GM19372 (cell line): ENCODE measurements around the gene REEP3.

Source experiments
- ATAC-seq: cut with Tn5 transposase; IDR thresholded peaks from one replicate; pipeline ENCODE4 v1.9.1; 2021; ENCODE audit warnings: mild to moderate bottlenecking, low read depth, moderate library complexity; ENCODE audit not compliant: unreplicated experiment

REEP3 gene

DNA sequence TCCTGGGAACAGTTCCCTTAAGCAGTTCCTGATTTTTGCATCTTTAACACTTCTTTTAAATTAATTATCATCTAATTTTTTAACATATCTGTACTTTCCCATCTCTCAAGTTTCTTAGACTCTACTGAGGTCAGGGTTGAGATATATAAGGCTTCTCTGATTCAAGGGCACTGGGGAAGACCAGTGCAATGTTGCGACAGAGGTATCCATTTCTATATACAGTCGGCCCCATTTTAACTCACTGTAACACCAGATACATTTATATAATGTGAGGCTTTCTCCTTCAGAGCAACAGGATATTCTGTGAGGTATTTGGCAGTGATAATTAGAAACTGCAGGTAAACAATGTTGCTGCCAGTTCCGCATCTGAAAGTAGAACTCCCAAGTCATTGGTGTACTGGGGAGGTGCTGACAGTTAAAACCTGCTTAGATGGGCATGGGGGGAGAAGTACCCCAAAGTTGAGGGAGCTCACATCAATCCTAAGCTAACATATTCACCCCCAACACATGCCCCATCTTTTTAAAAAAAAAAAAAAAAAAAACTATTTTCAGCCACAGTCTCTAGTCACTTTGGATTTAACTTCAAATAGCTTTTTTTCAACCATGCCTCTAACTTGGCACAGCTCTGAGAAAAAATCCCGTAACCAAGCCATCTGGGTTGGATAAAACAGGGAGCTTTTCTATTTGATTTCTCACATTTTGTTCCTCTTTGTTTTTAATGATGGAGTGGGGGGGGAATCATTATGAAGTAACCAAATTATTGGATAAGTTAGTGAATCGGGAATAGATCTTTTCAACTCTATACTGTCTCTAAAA lies 62.9 kb downstream of the REEP3 start:
- ATAC-seq = no peak

DNA sequence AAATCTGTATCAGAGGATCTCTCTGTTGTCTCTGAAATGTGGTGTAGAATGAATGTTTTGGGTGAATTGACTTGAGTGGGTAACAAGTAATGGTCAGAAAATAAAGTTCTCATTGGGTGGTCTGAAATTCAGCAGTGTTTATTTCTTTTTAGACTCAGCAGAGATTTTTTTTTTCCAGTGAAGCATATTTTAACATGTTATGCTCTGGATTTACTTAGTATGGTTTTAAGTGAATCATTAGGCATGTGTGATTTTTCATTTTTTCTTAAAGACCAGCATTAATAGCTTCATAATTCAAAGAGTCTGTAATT lies 63.5 kb downstream of the REEP3 start:
- no peak for ATAC-seq

DNA sequence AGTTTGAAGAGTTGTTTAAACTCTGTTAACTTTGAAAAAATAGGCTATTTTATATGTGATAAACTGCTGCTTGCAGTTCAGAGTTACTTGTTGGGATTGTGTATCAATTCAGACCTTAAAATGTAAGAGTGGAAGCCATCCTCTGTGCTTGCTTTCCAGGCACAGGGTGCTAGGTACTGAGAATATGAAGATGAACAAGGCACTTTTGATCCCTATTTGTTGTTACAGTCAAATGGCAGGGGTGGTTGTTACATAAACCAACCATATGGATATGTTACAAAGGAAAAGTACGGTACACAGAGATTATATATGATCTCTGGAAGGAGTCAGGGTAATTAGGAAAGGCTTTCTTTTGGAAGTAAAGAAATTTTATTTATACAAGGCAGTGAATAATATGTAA lies 63.8 kb downstream of the REEP3 start:
- ATAC-seq = no peak

DNA sequence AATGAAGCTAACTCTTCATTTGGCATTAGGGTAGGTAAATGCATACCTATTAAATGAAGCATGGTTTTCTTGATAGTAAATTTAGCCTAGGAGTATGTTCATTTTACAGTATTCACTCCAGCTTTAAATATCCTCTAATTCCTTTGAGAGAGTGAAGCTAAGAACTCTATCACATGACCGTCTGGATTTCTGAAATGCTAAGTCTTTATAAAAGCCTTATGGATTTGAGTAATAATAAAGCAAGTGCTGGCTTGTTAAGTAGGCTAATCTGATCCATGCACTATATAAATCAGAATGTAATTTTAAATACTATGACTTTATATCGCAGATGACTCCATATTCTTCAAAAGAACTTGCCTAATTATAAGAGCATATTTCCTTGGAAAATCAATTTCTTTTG lies 64.8 kb downstream of the REEP3 start:
- ATAC-seq = no peak

DNA sequence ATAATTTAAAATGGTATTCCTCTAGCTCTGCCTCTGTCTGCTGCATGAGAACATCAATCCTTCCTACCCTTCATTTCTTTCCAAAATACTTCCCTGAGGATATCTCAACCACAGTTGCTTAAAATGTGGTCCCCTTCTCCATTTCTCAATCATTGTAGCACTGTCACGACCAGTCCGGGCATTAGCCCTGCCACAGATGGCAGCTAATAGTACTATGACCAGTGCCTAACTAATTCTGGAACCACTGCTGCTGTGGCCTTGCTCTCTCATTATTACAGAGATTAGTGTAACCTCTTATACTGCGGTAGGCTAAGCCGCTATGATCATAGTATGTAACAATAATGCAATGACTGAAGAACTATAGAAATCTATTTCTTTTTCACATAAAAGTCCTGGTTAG lies 66.0 kb downstream of the REEP3 start:
- no peak for ATAC-seq

DNA sequence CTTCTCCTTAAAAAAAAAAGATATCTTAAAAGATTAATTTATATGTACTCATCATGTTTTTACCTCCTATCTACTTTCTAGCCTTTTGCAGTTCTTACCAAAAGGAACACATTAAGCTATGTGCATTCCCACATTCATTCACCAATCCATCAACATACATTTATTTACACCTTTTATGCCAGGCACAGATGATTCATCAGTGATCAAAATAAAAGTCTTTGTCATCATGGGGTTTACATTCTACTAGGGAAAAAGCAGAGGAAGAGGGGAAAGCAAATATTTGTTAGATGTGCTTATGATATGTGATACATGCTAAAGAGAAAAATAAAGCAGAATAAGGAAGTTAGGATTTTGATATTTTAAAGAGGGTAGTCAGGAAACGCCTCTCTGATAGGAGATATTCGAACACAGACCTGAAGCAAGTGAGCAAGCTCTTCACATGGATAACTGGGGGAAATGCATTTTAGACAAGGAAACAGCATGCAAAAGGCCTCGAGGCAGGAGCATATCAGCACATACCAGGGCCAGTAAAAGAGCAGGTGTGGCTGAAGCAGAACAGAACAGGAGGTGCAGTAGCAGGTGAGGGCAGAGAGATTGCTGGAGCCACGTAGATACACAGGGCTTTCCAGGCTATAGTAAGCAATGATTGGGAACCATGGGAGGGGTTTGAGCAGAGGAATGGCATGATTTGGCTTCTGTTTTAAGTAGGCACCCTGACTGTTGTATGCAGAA lies 67.4 kb downstream of the REEP3 start:
- ATAC-seq = no peak

DNA sequence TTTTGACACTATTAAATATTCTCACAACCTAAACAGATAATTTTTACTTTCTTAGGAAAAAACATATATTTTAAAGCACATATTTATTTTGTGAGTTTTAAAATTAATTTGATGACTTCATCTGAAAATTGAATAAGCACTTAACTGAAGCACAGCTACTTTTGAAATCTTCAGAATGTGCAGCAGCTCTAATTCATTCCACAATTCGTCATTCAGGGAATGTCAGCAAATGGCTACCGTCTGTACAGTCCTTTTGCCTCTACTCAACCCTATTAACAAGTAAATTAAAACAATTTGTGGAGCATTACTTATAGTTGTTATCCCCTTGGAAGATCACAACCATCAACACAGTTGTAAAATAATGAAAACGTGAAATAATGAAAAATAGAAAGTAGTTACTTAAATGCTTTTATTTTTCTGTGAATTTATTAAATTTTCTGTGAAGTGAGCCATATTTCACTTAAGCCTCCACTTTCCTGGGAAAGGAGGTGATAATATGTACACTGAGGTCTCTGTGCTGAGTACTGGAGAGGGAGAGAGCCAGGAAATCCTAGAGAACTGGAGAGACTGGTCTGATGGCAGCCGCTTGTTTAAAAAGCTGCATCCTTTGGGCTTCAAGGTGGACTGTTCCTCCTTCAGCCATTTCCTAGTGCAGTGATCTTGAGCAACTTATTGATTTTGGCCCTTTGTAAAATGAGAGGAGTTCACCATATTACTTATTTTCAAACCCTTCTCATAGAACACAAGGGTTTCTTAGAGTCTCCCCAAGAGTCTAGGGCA lies 70.6 kb downstream of the REEP3 start:
- ATAC-seq = no peak

DNA sequence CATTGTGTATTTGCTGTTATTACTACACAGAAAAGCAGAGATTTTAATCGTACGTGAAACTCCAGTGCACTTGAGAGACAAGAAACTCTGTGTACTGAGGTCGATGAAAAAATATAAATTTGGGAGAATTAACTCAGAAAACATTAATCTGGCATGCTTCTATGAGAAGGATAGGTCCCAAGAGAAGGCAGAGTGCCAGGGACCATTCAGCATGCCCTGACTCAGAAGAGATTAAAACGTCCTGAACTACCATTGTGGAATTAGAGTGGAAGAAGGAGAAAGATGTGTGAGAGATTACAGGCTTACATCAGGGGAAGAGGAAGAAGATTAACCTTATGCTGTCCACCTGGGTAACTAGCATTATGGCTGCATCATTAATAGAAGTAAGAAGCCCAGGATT lies 72.4 kb downstream of the REEP3 start:
- no peak for ATAC-seq

DNA sequence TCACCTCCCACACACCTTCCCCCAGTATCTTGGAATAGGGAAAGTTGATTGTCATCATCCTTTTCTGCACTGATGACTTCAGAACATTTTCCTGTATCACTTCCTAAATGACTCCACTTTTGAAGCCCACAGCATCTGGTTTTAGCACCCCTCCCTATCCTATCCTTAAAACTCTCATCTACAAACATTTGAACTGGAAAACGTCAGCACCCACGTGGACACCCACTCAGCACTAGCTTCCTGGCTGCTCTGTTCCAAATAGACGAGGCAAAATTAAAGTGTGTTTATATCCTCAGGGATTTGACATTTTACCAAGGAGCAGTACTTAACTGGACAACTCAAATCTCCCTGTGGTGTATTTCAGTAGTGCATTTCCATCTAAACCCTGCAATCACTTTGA lies 73.9 kb downstream of the REEP3 start:
- no peak for ATAC-seq

DNA sequence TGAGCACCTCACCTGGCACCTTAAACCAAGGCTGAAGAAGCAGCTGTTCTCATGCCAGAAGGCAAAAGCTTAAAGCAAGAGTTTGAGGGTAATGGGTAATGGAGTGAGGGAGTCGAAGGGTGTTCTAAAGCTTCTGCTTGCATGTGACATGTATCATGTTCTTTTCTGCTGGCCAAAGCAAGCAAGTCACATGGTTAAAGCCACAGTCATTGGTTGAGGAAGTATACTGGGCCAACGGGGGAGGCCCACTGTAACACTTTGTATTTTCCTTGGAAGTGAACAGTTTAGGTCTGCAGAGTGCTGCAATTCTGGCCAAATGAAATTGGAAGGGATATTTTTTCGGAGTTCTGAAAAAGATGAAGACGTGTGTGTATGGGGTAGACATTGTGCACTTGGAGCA lies 75.7 kb downstream of the REEP3 start:
- no peak for ATAC-seq

DNA sequence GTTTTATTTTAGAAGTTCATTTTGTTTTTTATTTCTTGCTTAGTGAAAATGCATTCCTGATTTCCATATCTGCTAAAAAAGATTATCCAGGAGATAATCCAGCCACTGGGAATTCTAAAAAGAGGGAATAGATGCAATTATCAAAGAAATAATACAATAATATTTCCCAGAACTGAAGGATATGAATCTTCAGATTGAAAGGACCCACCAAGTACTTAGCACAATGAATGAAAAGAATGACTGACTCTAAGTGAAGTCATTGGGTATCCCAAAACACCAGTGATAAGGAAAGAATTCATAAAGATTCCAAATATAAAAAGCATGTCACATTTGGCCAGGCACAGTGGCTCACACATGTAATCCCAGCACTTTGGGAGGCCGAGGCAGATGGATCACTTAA lies 79.3 kb downstream of the REEP3 start:
- ATAC-seq = no peak

DNA sequence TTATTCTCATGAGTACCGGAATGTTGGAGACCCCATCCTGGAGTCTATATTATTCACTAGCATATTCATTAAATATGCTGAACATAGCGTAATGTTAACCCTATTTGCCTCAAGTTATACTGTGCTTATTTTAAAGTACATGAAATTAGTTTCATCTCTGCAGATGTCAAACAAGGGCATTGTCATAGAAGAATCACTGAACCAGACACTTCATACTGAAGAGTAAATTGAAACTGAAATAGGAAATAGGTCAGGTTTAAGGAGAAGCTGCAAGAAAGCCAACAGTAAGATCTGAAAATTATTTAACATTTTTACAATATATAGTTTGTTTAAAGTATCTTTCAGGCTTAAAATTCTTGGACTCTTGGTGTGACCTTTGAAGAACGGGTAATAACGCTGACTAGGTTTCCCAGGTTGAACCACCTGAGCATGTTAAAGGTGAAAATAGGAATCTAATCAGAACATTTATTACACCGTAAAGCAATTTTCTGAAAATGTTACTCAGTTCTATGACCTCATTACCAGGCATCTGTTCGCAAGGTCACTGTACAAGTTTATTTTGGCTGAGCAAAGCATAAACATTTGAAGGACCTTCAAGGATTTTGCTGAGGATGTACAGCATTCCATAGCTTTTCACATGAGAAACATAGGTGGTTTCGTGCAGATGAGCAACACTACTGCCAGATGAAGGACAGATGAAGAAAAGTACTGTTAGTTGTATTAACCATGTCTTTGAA lies 82.7 kb downstream of the REEP3 start:
- ATAC-seq = no peak

DNA sequence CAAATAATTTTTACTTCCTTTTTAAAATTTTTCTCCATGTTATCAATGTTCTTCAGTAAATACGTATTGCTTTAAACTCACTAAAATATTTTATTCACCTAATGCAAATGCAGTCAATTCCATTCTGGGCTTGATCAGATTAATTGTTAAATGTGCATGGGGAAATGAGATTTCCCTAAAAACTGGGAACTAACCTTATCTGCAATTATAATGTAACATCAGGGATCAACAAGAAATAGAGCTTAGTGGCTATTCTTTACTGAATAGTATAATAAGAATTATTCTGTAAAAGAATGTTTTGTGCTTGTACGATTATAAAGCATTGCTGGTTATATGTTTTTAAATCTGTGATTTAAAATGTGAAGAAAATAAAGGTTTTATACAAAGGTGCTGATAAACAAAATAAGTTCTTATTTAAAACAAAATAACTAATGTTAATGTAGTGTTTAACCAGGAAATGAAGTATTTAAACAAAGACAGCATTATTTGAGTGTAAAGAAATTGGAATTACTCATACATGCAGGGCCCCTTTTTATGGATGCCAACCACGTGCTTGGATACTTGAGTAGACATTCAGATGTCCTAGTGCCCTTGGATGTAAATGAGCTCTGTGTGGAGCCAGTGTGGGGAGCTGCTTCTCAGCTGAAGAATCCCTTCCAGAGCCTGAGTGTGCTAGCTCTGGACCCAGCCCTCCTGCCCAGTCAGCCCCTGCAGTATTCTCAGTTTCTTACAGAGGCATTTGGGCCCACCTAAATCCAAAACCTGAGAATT lies 84.2 kb downstream of the REEP3 start:
- ATAC-seq = no peak

DNA sequence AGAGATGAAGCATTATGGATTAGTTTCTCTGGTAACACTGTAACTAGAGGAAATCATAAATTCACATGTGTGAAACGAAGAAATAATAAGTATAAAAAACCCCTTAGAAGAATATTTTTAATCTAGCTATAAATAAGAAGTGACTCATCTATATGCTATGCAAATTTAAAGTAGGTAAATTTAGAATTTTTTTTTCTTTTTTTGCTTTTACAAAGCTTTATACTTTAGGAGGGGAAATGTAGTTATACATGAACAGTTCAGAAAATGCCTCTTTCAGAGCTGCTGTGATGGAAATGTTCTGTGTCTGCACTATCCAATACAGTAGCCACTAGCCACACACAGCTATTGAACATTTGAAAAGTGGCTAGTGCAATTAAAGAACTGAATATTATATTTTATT lies 87.3 kb downstream of the REEP3 start:
- no peak for ATAC-seq

DNA sequence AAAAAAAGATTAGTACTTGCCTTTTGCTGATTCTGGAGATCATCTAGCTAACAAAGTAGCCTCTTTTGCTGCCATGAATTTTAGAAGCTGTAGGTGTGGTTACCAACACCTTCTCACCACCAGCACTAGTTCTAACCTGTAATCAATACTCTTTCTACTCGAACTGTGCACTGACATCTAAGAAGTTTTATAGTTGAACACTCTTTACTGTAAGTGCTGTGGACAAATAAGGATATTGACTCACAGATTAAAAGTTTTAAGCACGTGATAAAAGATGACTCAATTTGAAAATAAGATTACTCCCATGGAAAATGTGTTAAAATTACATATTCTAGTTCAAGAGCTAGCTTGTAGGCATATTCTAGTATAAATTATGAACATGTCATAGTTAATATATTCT lies 89.9 kb downstream of the REEP3 start:
- no peak for ATAC-seq

DNA sequence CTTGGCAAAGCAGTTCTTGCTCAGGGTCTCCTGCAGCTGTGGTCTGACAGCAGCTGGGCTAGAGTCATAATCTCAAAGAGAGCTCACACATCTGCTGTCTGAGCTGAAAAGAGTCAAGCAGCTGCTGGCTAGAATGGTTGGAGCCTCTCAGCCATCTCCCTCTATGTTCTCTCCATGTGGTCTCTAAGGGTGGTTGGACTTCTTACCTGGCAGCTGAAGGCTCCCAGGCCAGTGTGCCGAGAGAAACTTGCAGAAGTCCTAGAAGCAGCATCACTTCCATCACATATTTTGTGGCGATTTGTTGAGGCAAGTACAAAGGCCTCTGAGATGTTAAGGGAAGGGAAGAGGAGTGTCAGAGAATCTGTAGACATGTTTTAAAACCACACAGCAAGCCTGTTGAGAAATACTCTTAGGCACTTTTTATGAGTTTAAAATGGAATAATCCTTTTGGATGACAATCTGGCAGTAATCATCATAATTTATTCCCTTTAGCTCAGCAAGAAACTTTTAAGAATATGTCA lies 93.2 kb downstream of the REEP3 start:
- no peak for ATAC-seq

DNA sequence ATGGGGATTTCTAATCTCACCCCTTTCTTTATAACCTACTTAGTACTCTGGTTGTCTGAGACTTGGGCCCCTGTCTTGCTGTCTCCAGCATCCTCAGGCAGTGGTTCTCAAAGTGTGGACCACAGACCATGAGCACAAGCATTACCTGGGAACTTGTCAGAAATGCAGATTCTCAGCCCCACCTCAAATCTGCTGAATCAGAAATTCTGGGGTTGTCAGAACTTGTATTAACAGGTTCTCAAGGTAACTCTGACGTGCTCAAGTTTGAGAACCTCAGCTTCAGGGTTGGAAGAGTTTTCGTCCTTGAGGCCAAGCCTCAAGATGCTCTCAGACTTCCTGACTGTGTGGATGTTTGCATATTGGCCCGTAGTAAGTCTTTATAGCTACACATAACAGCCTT lies 97.4 kb downstream of the REEP3 start:
- ATAC-seq = no peak

DNA sequence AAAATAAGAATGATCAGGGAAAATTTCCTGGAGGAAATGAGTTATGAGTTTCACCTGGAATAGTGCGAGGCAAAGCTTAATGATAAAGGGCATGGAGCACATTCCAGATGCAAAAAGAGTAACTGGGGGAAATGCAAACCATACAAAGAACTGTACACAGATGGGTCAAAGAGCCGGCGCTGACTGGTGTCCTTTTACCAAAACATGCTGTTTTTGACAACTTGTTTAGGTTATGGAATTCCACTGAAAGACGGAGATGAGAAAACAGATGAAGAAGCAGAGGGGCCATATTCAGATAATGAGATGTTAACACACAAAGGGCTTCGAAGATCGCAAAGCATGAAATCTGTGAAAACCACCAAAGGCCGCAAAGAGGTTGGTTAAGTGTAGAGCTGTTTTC lies 98.2 kb downstream of the REEP3 start:
- ATAC-seq = no peak

DNA sequence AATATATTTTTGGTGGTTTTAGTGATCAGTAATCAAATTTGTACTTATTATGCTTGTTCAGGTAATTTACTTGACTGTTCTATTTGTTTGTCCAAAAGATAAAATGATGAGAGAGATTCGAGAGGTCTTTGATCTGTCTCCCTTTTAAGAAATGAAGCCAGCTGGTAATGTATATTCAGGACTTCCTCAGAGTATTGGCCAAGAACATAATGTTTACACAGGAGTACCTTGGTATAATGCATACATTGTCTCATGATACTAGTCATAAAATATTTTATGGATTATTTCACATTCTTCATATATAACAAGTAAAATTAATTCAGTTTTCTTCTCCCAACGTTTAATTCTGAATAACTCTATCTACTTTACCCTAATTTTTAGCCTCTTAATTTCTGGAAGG lies 100.9 kb downstream of the REEP3 start:
- ATAC-seq = no peak

DNA sequence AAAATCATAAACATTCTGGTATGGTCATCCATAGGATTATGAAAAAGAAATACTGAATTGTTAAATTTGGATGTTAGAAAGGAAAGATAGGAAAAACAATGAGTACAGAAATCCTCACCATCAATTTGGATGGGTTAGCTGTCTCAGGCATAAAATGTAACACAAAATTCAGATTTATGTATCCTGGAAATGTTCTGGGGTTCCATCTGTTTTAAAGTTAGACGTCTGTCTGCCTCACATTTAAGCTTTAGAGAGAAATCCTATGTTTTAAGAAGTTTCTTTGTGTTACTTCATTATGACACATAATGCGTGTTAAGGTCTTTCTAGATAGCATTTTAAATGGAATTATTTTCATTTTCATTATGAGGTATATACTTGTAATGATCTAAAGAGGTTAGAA lies 103.5 kb downstream of the REEP3 start:
- ATAC-seq = no peak
